WI38 (cell line): ENCODE data around the gene SDC4.

Experiments
- H3K4me3 ChIP-seq: 2 replicates; pipeline ENCODE4 v1.5.1; 2011; ENCODE audit warnings: low read depth, mild to moderate bottlenecking, control low read depth, low read length
- CTCF ChIP-seq: IDR thresholded peaks from 2 replicates; pipeline ENCODE4 v1.5.1; 2012; ENCODE audit warnings: low read depth, mild to moderate bottlenecking, control low read depth, low read length

SDC4 gene

GRCh38 chr20:45325371-45325770, 22.9 kb downstream of the SDC4 start:
- no peak for TF ChIP-seq CTCF
- H3K4me3 ChIP-seq, result no peak overlapping the region

GRCh38 chr20:45323731-45324130, 24.5 kb downstream of the SDC4 start:
- H3K4me3 ChIP-seq, result no peak overlapping the region
- TF ChIP-seq CTCF, result no peak

GRCh38 chr20:45322952-45323383, 25.3 kb downstream of the SDC4 start:
- TF ChIP-seq CTCF, result no peak

GRCh38 chr20:45320948-45321595, 27.2 kb downstream of the SDC4 start:
- TF ChIP-seq CTCF, result no peak
- H3K4me3 ChIP-seq, result no peak overlapping the region

More at GRCh38 chr20:45322952-45323383, 25.3 kb downstream of the SDC4 start:
- no peak overlapping the region for H3K4me3 ChIP-seq

GRCh38 chr20:45318948-45319347, 29.3 kb downstream of the SDC4 start:
- no peak for TF ChIP-seq CTCF
- H3K4me3 ChIP-seq, result no peak overlapping the region

GRCh38 chr20:45318386-45318939, 29.8 kb downstream of the SDC4 start:
- TF ChIP-seq CTCF, result no peak
- H3K4me3 ChIP-seq, result no peak overlapping the region

GRCh38 chr20:45317826-45318225, 30.4 kb downstream of the SDC4 start:
- TF ChIP-seq CTCF, result no peak
- no peak overlapping the region for H3K4me3 ChIP-seq
